ENCODE data around the gene GTPBP10.

DNA sequence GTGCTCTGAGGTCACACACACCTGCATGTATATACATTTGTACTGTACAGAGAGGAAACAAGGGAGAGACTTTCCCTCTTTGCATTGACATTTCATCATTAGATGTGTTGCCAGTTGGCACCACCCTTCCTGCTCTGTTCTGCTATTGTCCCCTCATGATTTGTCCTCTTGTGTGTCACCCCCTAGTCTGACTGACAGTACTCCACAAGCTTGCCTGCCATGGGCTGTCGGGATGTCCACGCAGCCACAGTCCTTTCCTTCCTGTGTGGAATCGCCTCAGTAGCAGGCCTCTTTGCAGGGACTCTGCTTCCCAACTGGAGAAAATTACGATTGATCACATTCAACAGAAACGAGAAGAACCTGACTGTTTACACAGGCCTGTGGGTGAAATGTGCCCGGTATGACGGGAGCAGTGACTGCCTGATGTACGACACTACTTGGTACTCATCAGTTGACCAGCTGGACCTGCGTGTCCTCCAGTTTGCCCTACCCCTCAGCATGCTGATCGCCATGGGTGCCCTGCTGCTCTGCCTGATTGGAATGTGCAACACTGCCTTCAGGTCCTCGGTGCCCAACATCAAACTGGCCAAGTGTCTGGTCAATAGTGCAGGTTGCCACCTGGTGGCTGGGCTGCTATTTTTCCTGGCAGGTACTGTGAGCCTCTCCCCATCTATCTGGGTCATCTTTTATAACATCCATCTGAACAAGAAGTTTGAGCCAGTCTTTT lies 66.1 kb downstream of the GTPBP10 start:
- TF ChIP-seq, protein P1, sequence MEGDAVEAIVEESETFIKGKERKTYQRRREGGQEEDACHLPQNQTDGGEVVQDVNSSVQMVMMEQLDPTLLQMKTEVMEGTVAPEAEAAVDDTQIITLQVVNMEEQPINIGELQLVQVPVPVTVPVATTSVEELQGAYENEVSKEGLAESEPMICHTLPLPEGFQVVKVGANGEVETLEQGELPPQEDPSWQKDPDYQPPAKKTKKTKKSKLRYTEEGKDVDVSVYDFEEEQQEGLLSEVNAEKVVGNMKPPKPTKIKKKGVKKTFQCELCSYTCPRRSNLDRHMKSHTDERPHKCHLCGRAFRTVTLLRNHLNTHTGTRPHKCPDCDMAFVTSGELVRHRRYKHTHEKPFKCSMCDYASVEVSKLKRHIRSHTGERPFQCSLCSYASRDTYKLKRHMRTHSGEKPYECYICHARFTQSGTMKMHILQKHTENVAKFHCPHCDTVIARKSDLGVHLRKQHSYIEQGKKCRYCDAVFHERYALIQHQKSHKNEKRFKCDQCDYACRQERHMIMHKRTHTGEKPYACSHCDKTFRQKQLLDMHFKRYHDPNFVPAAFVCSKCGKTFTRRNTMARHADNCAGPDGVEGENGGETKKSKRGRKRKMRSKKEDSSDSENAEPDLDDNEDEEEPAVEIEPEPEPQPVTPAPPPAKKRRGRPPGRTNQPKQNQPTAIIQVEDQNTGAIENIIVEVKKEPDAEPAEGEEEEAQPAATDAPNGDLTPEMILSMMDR (IDR thresholded peaks at IDR 0.05) = no peak
- TF ChIP-seq POLR2A (IDR thresholded peaks at IDR 0.05) = no peak
